ENCODE results near the gene ALDH3A1. TPM values are rescaled to one million over a fixed set of nuclear protein-coding genes. Genes with fewer than 3 reads are reported as not detected.

Gene ALDH3A1
- total and polyA plus RNA-seq, 12 donors, result 0.09 to 4.0 (median 1.1) TPM; not detected in 1

- Histone ChIP-seq H3K4me3 (no peak overlapping the region), H3K36me3 (replicated peaks in 1 of 2) (no peaks in the 10 kb centered on the region), H3K9me3 (replicated peaks in 1 of 3) (no peaks in the 10 kb centered on the region), H3K27me3 (no peaks in the 10 kb centered on the region), H3K4me1 (replicated peaks in 1 of 2) (peaks cover 0 to 5% of the 10 kb centered on the region in 2 donors), H3K27ac (no peak overlapping the region)
- TF ChIP-seq POLR2A (IDR thresholded peaks at IDR 0.05) (no peak), CTCF (IDR thresholded peaks at IDR 0.05) (no peak)
- 83 to 98% (median 95%) methylated on average over 2 of the region's 2 CpGs; no CpG with 5 or more reads in 1 of the 4 donors for WGBS, 4 donors
- intact Hi-C loops (cut with DNase I), result loop anchor here (5.0 to 10.0 kb wide), 2 partner anchors 246 to 399 kb away; partner anchors contain the start of gene B9D1 (in 2 of the 2)
- DNase-seq, result peak in 1 of 7 donors; percentile 46
These were observed 15.3 kb upstream of the ALDH3A1 start for GRCh38 chr17:19763416-19763815.

GRCh38 chr17:19762515-19762961 is 14.4 kb upstream of the ALDH3A1 start:
- TF ChIP-seq POLR2A (IDR thresholded peaks at IDR 0.05), result no peak
- TF ChIP-seq CTCF (IDR thresholded peaks at IDR 0.05), result peak; percentile 50 to 84 (median 80)
- intact Hi-C loops (cut with DNase I), result loop anchor here (5.0 to 10.0 kb wide), 2 partner anchors 245 to 398 kb away; partner anchors contain the start of gene B9D1 (in 2 of the 2)
- Histone ChIP-seq H3K27me3 (no peaks in the 10 kb centered on the region), H3K4me3 (no peak overlapping the region), H3K36me3 (replicated peaks in 1 of 2) (no peaks in the 10 kb centered on the region), H3K4me1 (replicated peaks in 1 of 2) (peaks cover 0 to 5% of the 10 kb centered on the region in 2 donors), H3K27ac (no peak overlapping the region), H3K9me3 (replicated peaks in 1 of 3) (no peaks in the 10 kb centered on the region)
- WGBS, 4 donors, result 22 to 39% (median 31%) methylated on average over 12 to 15 of the region's 15 CpGs
- peak; percentile 66 to 91 (median 80) for DNase-seq

GRCh38 chr17:19760746-19761145 is 12.6 kb upstream of the ALDH3A1 start:
- Histone ChIP-seq H3K4me1 (replicated peaks in 1 of 2) (peaks cover 0 to 5% of the 10 kb centered on the region in 2 donors), H3K27ac (no peak overlapping the region), H3K27me3 (no peaks in the 10 kb centered on the region), H3K4me3 (no peak overlapping the region), H3K36me3 (replicated peaks in 1 of 2) (no peaks in the 10 kb centered on the region), H3K9me3 (replicated peaks in 1 of 3) (no peaks in the 10 kb centered on the region)
- TF ChIP-seq CTCF (IDR thresholded peaks at IDR 0.05) (no peak), POLR2A (IDR thresholded peaks at IDR 0.05) (no peak)
- DNase-seq, result peak in 1 of 7 donors; percentile 40
- intact Hi-C loops (cut with DNase I), result loop anchor here (5.0 to 10.0 kb wide), 2 partner anchors 243 to 396 kb away; partner anchors contain the start of gene B9D1 (in 2 of the 2)
- 72 to 76% (median 74%) methylated on average over 9 of the region's 9 CpGs for WGBS, 4 donors

- Histone ChIP-seq H3K27me3 (no peaks in the 10 kb centered on the region), H3K4me3 (no peak overlapping the region), H3K4me1 (replicated peaks in 1 of 2) (peaks cover 0 to 5% of the 10 kb centered on the region in 2 donors), H3K27ac (no peak overlapping the region), H3K9me3 (replicated peaks in 1 of 3) (no peaks in the 10 kb centered on the region), H3K36me3 (replicated peaks in 1 of 2) (no peaks in the 10 kb centered on the region)
- DNase-seq, result peak in 1 of 7 donors; percentile 41
- WGBS, 4 donors, result 85 to 89% (median 88%) methylated on average over 21 to 24 of the region's 24 CpGs
- intact Hi-C loops (cut with DNase I), result loop anchor here (5.0 to 10.0 kb wide), 4 partner anchors 85 to 395 kb away; partner anchors contain the start of gene B9D1 (in 2 of the 2)
- TF ChIP-seq POLR2A (IDR thresholded peaks at IDR 0.05), result no peak
- TF ChIP-seq CTCF (IDR thresholded peaks at IDR 0.05), result no peak
These were observed 11.8 kb upstream of the ALDH3A1 start for GRCh38 chr17:19759568-19760549.
